Endothelial cell (in vitro differentiated cells): Measurements from ENCODE around the gene GRIP1. TPM values are rescaled to one million over a fixed set of nuclear protein-coding genes. Genes with fewer than 3 reads are reported as not detected.
A peak's percentile ranks its signal among the peaks of the same experiment; 100 is the strongest.

Source experiments
- DNase-seq: peaks from one replicate; pipeline ENCODE4 v3.0.0; 2021; ENCODE audit warnings: low spot score
- H3K27ac Mint-ChIP-seq: one replicate; pipeline ENCODE4 v1.8.0; 2021; ENCODE audit warnings: mixed read lengths, inconsistent platforms; ENCODE audit not compliant: unreplicated experiment
- H3K27me3 Mint-ChIP-seq: one replicate; pipeline ENCODE4 v1.8.0; 2021; ENCODE audit warnings: mild to moderate bottlenecking, moderate library complexity, mixed read lengths, inconsistent platforms; ENCODE audit not compliant: unreplicated experiment
- H3K36me3 Mint-ChIP-seq: one replicate; pipeline ENCODE4 v1.8.0; 2021; ENCODE audit warnings: mild to moderate bottlenecking, low read depth, mixed read lengths, inconsistent platforms; ENCODE audit not compliant: unreplicated experiment
- H3K4me1 Mint-ChIP-seq: one replicate; pipeline ENCODE4 v1.8.0; 2021; ENCODE audit warnings: mild to moderate bottlenecking, mixed read lengths, inconsistent platforms; ENCODE audit not compliant: unreplicated experiment
- H3K4me3 Mint-ChIP-seq: one replicate; pipeline ENCODE4 v1.8.0; 2021; ENCODE audit warnings: mild to moderate bottlenecking, mixed read lengths, inconsistent platforms; ENCODE audit not compliant: unreplicated experiment
- H3K9me3 Mint-ChIP-seq: one replicate; pipeline ENCODE4 v1.8.0; 2021; ENCODE audit warnings: mixed read lengths, inconsistent platforms; ENCODE audit not compliant: unreplicated experiment
- CTCF ChIP-seq: fragments of 200-600 bp; sonication (generic); IDR thresholded peaks from one replicate; pipeline ENCODE4 v1.5.0; 2021; ENCODE audit warnings: antibody characterized with exemption; ENCODE audit not compliant: unreplicated experiment
- total RNA-seq: library from RNA; stranded (reverse); fragmentation: NEBNext Ultra II Directional; extraction: Animal tissue kit (Norgen Biotek cat#: 25700); gene quantifications from one replicate; pipeline ENCODE4 v1.2.1, GENCODE V29; 2021; ENCODE audit not compliant: unreplicated experiment

Gene GRIP1
- total RNA-seq, 1 donor from 2014 or later: 36.2 TPM

- Mint-ChIP-seq H3K27ac (no peak overlapping the region), H3K9me3 (no peaks in the 10 kb centered on the region), H3K4me1 (no peaks in the 10 kb centered on the region), H3K4me3 (no peak overlapping the region), H3K36me3 (peaks cover 7% of the 10 kb centered on the region), H3K27me3 (no peaks in the 10 kb centered on the region)
- no peak for DNase-seq
- TF ChIP-seq CTCF: no peak
Observed at GRCh38 chr12:66426696-66427095, 252.2 kb downstream of the GRIP1 start.

GRCh38 chr12:66423266-66423665 lies 255.6 kb downstream of the GRIP1 start:
- Mint-ChIP-seq H3K9me3 (no peaks in the 10 kb centered on the region), H3K27ac (no peak overlapping the region), H3K27me3 (no peaks in the 10 kb centered on the region)

GRCh38 chr12:66418908-66419307 lies 260.0 kb downstream of the GRIP1 start:
- no peak for TF ChIP-seq CTCF

More at GRCh38 chr12:66423266-66423665, 255.6 kb downstream of the GRIP1 start:
- no peak for DNase-seq
- Mint-ChIP-seq H3K4me3 (no peak overlapping the region), H3K4me1 (no peaks in the 10 kb centered on the region), H3K36me3 (peaks cover 7% of the 10 kb centered on the region)
- no peak for TF ChIP-seq CTCF

GRCh38 chr12:66417217-66417616 lies 261.7 kb downstream of the GRIP1 start:
- no peak for DNase-seq
- no peaks in the 10 kb centered on the region for H3K4me1 Mint-ChIP-seq
- H3K4me3 Mint-ChIP-seq: no peak overlapping the region
- no peaks in the 10 kb centered on the region for H3K27me3 Mint-ChIP-seq
- TF ChIP-seq CTCF: no peak
- no peaks in the 10 kb centered on the region for H3K9me3 Mint-ChIP-seq
- H3K36me3 Mint-ChIP-seq: peaks cover 3% of the 10 kb centered on the region
- no peak overlapping the region for H3K27ac Mint-ChIP-seq

More at GRCh38 chr12:66418908-66419307, 260.0 kb downstream of the GRIP1 start:
- no peak overlapping the region for H3K4me3 Mint-ChIP-seq
- H3K27ac Mint-ChIP-seq: no peak overlapping the region
- no peaks in the 10 kb centered on the region for H3K9me3 Mint-ChIP-seq
- no peaks in the 10 kb centered on the region for H3K36me3 Mint-ChIP-seq
- DNase-seq: no peak
- H3K4me1 Mint-ChIP-seq: no peaks in the 10 kb centered on the region
- no peaks in the 10 kb centered on the region for H3K27me3 Mint-ChIP-seq

GRCh38 chr12:66409195-66409871 lies 269.5 kb downstream of the GRIP1 start:
- H3K4me1 Mint-ChIP-seq: no peaks in the 10 kb centered on the region
- peak; percentile 57 for TF ChIP-seq CTCF
- peaks cover 2% of the 10 kb centered on the region for H3K27me3 Mint-ChIP-seq
- DNase-seq: peak; percentile 46
- peaks cover 3% of the 10 kb centered on the region for H3K36me3 Mint-ChIP-seq
- H3K27ac Mint-ChIP-seq: no peak overlapping the region
- no peaks in the 10 kb centered on the region for H3K9me3 Mint-ChIP-seq
- no peak overlapping the region for H3K4me3 Mint-ChIP-seq
